GM18498 (cell line): ENCODE data around the gene C14orf132.
"Not testable (repeated sequence)": the region's sequence is repeated elsewhere in the genome, so short reads cannot be mapped to it uniquely, and the experiment has no call there.

Experiments used
- ATAC-seq: cut with Tn5 transposase; IDR thresholded peaks from one replicate; pipeline ENCODE4 v1.9.1; 2021; ENCODE audit warnings: mild to moderate bottlenecking, moderate library complexity; ENCODE audit not compliant: unreplicated experiment

Gene C14orf132

DNA sequence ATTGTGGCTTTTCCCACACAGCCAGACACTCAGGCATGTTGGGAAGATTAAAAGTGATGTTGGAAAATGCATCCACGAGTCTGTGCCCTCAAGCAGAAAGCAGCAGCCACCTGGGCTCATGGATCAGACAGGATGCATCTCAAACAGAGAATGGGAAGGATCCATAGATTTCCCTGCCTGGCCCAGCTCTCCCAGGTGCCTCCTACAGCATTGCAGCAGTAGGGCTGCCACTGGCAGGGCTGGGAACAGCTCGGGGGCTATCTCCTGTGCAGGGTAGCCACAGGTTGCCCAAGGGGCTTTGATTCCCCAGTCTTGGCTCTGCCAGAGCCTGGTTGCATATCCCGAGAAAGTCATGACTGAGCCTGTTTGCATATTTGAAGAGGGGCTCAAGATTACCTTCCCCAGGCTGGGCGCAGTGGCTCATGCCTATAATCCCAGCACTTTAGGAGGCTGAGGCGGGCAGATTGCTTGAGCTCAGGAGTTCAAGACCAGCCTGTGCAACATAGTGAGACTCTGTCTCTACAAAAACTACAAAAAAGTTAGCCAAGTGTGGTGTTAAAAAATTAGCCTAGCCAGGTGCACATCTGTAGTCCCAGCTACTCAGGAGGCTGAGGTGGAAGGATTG, 19.5 kb downstream of the C14orf132 start:
- ATAC-seq = no peak

DNA sequence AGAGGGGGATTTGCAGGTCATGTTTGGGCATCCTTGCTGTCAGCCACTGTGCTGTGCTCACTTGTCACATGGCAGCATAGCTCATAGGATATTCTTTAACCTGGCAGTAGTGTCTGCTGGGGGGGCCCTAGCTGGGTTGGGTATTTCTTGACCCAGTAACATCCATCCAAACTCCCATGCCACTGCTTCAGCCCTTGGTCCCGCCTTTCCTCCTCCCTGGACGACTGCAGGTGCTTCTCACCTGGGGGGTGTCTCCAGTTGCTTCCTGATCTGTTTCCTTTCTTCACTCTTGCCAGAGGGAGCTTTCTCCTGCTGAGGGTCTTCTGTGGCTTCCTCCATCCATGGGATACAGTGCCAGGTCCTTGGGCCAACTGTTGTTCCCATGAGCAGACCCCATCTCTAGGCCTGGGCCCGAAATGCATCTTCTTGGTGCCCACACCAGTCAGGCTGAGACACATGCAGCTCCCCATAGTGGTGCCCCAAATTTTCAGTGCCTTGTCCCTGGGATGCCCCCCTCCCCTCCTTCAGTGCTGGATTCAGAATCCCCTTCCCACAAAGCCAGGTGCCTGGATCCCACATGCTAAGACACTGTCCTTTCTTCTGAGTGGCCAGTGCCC, 20.5 kb downstream of the C14orf132 start:
- ATAC-seq = no peak

DNA sequence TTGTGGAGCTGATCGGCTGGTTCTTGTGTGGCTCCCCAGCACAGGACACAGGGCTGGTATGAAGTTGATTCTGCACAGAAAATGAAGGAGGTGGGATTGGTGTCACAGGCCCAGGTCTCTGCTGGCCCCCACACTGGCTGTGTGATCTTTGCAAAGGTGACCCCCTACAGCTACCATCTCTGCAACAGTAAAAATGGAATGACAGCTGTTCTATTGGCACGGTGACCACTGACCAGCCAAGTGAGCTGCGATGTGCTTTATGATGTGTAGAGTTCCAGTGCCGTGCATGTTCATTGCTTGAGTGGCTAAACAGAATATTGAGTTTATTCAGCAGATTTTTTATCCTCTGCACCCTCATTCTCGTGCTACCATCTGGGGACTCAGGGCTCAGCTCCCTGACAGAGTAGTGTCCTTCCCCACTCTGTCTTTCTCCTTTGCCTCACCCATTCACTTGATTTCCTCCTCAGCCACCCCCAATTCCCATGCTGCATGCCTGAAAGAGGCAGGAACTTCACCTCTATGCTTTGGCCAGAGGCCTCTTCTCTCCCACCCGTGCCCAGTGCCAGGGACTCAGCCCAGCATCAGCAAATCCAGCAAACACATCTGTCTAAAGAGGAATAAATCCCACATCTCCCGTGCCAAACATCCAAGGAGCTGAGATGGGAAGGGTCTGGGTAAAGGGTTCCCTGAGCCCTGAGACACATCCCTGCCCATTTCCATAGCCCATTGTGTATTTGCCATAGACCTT, 21.2 kb downstream of the C14orf132 start:
- no peak for ATAC-seq

DNA sequence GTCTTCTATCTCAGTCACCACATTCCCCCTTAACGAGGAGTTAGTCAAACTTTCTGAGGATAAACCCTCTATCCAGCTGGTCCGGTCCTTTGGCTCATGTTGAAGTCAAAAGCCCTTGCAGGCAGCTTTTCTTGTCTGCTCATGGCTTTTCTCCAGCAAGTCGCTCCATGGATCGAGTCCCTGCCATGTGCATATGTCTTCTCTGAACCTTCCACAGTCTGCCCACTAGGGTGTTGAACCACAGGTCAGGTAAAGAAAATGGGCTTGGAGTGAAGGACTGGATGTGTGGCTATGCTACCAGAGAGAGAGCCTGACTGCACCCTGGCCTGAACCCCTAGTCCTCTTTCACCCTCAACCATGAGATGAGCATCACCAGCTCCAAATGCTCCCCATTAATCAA, 22.8 kb downstream of the C14orf132 start:
- no peak for ATAC-seq

DNA sequence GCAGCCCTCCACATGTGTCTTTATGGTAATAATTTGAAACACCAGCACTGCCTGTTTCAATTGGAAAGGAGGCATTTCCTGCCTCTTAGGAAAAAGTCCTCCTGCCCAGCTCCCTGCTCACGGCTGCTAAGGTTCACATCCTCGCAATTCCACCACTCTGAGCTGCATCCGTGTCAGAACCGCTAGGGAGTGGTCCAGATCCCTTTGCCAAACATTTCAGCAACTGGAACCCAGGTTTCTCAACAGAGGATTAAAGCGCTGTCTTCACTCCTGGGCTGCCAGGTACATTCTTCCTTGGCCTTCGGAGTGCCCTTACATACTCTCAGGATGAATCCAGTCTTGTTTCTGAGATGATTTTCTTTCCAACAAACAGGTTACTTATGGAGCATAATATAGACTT, 23.3 kb downstream of the C14orf132 start:
- no peak for ATAC-seq

DNA sequence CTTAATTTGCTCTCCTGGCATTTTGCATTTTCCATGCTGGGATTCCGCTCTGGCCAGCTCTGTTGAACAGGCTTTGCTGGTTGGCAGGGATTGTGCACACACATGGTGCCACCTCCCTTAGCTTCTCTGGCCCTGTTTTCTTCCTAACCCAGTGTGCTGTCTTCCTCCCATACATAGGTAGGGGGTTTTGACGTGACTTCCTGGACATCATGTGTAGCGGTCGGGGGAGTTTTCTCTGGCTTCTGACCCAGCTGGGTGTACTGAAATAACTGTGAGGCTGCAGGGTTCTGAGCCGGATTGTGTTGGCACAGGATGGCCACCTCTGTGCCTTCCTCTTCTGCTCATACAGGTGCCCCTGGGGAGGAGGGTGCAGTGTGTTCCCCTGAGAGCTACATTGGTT, 25.7 kb downstream of the C14orf132 start:
- no peak for ATAC-seq

DNA sequence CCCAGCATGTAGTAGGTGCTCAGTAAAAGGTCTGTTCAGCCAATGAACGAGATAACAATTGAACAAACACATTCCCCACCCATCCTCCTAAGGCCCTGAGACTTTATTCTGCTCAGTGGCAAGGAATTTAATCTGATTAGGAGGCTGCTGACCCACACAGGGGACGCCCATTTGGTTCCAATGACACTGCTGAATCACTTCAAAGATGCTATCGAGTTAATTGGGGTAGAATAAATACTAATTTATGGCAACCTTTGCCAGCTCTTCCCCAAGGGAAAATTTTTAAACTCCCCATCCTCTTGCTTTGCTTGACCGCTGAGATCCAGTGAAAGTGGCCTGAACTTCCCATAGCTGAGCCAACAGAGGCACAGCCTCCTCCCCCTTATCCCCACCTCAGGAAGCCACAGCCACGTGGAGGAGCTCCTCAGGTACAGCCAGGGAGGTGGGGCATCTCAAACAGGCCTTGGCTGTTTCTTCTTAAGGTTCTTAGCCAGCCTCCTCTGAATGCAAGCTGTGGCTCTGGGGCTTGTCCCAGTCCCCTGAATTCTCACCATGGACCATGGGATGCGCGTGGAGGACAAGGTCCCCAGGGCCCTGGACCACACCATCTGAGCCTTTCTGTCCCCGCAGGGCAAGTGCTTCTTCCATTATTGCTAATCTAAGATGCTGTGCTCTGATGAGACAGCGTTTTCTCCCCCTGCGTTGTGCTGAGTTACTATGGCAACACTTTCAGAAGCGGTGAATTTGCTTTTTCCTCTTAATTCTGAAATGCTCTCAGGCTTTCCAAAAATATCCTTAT, 26.7 kb downstream of the C14orf132 start:
- ATAC-seq = no peak

DNA sequence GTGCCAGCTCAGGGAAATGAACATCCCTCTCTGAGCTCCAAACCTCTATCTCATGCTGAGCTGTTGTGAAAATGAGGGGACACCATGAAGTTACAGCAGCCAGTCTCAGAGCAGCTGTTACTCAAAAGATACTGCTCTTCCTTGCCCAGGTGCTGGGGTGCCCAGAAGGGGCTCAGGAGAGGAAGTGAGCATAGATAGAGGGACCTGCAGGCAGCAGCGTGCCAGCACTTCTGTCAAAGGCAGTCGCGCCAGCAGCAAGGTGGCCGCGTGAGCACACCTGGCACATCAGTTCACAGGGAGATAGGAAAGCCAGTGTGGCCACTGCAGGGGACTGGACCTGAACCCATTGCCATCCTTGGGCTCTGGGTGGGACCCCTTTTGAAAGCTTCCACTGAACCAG, 27.8 kb downstream of the C14orf132 start:
- no peak for ATAC-seq

DNA sequence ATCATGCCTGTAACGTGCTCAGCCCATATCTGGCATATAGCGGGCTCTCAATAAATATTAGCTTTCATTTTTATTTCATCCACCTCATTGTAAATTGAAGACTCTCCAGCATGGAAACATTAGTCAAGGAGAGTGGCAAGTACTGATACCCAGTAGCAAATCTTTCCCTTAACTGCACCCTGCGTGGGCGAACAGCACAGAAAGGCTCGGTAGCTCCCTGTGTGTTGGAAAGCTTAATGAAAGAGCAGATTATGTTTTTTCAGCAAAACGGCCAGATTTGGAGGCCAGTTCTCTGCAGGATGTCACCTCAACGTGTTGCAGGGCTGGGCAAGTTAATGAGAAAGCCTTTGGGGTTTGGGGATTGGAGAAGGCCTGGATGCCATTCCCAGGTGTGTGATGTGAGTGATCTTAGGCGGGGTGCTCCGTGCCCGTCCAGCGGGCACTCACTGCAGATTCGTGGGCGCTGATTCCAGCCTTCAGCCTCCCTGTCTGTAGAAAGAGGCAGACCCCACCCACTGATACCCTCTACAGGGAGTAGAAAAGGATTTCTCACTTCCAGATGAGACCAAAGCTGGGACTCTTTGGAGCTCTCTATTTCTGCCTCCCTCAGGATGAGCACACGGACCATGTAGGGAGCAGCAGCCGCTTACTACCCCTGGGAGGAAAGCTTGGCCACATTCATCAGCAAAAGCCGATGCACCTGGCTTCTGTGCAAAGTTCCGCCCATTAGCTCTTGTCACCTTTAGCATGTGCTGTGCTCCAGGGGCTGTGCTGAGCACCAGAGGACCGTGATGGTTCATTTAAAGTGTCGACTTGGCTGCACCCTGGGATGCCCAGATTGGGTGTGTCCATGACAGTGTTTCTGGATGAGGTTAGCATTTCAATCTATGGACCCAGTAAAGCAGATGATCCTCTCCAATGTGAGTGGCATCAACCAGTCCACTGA, 29.1 kb downstream of the C14orf132 start:
- ATAC-seq = no peak

DNA sequence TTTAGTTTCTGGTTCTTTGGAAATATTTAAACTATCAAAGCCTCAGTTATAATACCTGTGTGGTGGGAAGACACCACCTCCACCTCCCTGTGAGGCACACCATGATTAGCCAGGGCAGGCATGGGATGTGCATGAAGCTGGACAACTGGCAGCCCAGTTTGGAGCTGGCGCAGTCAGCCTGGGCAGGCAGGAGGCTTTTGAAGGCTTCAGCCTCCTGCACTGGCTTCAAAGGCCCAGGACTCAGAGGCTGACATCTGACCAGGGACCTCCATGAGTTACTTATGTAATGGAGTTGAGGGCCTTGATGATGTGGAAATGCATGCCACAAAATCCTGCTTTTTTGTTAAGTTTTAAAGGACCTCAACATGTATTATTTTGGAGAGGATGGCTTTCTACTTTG, 30.3 kb downstream of the C14orf132 start:
- ATAC-seq = no peak

DNA sequence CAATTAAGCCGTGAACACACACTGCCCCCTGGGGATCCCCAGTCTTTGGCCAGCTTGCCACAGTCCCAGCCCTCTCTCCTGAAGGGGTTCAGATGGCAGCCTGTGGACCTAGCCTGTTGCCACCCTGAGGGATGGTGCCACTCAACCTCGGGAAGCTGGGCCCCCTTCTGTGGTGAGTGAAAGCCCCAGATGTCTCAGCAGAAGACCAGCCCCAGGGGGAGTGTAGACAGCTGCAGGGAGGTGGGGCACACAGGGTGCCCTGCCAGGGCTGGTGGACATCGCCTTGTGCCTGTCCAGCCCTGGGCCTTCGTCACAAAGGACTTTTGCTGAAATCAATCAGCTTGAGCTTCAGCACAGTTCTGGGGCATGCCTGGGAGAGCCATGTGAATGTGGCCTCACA, 32.4 kb downstream of the C14orf132 start:
- ATAC-seq = no peak

DNA sequence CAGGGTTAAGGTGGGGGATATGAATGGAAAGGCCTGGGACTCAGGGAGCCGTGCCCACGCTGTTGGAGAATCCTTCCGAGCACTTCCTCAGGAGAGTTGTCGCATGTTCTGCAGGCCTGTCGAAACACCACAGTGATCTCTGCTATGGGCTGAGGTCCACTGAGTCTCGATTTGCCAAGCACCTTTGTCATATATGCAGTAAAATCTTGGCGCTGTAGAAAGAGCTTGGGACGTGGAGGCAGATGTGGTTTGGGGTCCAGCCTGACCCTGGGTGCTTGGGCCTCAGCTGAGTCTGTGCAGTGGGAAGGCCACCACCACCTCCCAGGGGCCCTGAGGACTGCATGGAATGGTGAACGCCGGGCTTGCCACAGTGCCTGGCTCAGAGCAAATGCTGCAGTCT, 32.9 kb downstream of the C14orf132 start:
- no peak for ATAC-seq

DNA sequence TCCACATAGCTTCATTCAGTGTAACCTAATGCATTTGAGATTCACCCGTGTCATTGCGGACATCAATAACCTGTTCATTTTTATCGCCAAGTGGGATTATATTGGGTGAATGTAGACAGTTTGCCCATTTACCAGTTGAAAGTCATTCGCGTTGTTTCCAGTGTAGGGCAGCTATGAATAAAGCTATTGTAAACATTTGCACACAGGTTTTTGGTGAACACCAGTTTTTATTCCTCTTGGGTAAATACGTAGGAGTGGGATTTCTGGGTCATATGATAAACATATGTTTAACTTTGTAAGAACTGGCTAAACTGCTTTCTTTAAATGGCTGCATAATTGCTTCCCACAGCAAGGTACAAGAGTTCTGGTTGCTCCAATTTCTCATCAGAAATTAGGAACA, 33.6 kb downstream of the C14orf132 start:
- ATAC-seq = no peak

DNA sequence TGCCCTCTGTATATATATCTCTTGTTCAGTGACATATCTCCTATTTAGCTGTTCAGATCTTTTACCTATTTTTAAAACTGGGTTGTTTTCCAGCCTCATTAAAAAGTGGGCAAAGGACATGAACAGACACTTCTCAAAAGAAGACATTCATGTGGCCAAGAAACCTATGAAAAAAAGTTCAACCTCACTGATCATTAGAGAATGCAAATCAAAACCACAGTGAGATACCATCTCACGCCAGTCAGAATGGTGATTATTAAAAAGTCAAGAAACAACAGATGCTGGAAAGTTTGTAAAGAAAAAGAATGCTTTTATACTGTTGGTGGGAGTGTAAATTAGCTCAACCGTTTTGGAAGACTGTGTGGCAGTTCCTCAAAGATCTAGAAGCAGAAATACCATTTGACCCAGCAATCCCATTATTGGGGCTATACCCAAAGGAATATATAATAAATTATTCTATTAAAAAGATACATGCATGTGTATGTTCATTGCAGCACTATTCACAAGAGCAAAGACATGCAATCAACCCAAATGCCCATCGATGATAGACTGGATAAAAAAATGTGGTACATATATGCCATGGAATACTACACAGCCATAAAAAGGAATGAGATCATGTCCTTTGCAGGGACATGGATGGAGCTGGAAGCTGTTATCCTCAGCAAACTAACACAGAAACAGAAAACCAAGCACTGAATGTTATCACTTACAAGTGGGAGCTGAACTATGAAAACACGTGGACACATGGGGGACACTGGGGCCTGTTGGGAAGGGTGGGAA, 34.3 kb downstream of the C14orf132 start:
- ATAC-seq = not testable (repeated sequence)

DNA sequence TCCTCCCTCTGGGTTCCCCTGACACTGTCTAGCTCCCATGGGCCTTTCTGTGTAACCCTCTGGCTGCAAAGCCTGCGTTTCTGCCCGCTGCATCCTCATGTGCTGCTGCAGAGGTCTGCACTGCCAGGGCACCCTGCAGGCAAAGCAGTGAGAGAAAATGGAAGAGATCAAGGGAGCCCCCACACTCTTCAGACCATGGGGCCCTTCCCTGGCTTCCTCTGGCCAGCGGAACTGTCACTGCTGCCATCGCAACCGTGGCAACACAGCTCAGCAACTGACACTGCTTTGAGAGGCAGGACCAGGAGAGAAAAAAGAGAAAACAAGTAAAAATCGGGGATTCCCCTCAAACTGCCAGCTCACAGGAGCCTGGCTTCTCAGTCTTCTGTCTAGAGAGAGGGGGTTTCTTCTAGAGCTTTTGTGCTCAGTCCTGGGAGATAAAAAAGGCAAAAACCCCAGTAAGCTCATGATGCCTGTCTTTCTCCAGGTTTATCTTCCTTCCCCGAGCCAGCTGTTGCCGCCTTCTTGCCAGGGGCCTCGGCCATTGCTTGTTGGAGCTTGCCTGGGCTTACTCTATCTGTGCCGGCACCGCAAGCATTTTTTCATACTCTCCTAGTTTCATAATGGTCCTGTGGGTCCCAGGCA, 38.9 kb downstream of the C14orf132 start:
- ATAC-seq = no peak

DNA sequence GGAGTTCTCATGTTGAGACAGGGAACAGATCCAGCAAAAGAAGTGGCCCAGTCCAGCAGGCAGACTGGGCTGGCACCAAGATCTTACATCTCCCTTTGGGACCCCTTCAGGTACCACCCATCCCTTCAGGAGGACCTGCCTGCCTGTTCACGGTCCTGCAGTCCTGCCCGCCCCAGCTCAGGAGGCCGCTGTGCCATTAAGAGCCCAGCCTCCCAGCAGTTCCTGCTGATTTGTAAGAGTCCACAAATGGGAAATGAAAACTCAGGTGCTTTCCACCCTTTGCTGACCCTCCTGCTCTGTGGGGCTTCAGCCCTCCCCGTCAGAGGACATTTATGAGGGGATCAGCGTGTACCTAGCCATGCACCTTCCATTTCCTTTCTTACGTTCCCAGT, 39.5 kb downstream of the C14orf132 start:
- no peak for ATAC-seq

DNA sequence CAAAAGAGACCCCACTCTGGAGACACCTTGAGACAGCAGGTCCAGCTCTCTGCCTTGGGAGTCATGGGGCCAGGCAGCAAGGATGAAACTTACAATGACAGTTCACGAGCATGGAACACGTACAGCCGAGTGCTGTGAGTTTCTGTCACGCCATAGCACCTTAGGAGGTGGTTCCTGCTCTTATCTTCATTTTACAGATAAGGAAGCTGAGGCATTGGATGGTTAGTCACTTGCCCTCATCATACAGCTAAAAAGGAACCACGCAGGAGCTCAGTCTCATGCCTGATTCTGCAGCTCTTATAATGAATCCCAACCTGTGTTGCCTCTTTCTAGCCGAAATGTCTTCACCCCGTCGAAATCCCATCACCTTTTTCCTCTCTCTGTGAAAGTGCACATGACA, 39.9 kb downstream of the C14orf132 start:
- no peak for ATAC-seq

DNA sequence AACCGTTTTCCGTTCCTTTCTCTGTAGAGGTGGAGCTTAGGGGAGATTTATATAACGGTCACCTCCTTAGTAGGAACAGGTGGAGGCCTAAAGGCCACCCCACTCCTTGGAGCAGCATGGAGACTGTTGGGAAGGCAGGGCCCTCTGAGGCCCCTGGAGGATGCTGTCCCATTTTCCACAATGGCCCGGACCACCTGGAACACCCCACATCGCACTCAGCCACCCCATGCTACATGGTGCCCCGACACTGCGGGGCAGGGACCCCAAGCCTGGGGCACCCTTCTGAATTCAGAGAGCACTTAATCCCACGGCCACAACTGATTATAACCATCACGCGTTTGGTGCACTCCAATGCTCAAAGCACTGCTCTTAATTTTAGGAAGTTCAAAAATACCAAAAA, 41.4 kb downstream of the C14orf132 start:
- no peak for ATAC-seq

DNA sequence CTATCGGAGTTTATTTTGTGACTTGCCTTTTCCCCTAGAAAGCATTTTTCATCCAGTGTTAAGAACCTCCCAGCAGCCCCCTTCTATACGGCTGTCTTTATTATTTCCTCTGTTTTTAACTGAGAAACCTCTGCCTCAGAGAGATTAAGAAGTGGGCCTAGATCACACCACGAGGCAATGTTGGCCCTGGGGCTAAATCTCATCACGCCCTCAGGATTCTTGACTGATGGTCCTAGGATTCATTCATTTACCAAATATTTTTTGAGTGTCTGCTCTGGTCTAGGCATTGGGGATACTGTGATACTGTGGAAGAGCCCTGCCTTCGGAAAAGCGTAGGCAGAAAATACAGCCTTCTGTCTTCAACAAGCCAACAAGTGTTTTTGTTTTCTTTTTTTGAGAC, 42.1 kb downstream of the C14orf132 start:
- no peak for ATAC-seq
